Astrocyte (in vitro differentiated cells and primary cell): ENCODE data around the gene CAPG. TPM values are rescaled to one million over a fixed set of nuclear protein-coding genes. Genes with fewer than 3 reads are reported as not detected.

Experiments
- DNase-seq: peaks from one replicate; pipeline ENCODE4 v3.0.0-alpha.2; 2010; ENCODE audit warnings: low read depth
- FAIRE-seq: peaks from 2 replicates; lab custom pipeline; 2011; peaks lifted over from hg19 to GRCh38; lab: Jason Lieb, UNC
- H2AFZ ChIP-seq: 2 replicates; pipeline ENCODE4 v1.6.0; 2012; ENCODE audit warnings: low read depth, low read length, inconsistent platforms
- H3K27ac ChIP-seq: 2 replicates; pipeline ENCODE4 v1.5.1; 2011; ENCODE audit warnings: low read depth, low read length, inconsistent platforms
- H3K27me3 ChIP-seq: 2 replicates; pipeline ENCODE4 v1.6.0; 2011; ENCODE audit warnings: low read length, inconsistent platforms; ENCODE audit not compliant: insufficient read depth
- H3K36me3 ChIP-seq: 2 replicates; pipeline ENCODE4 v1.5.1; 2011; ENCODE audit warnings: low read length, inconsistent platforms; ENCODE audit not compliant: insufficient read depth
- H3K4me1 ChIP-seq: 2 replicates; pipeline ENCODE4 v1.5.1; 2011; ENCODE audit warnings: low read length, inconsistent platforms; ENCODE audit not compliant: insufficient read depth
- H3K4me2 ChIP-seq: 2 replicates; pipeline ENCODE4 v1.6.0; 2012; ENCODE audit warnings: low read length, inconsistent platforms
- H3K4me3 ChIP-seq: 2 replicates; pipeline ENCODE4 v1.5.1; 2011; ENCODE audit warnings: low read depth, mild to moderate bottlenecking, low read length, inconsistent platforms; ENCODE audit not compliant: insufficient read depth
- H3K79me2 ChIP-seq: 2 replicates; pipeline ENCODE4 v1.6.0; 2012; ENCODE audit warnings: mild to moderate bottlenecking, low read length, inconsistent platforms; ENCODE audit not compliant: insufficient read depth
- H3K9ac ChIP-seq: 2 replicates; pipeline ENCODE4 v1.6.0; 2012; ENCODE audit warnings: mild to moderate bottlenecking, low read length, inconsistent platforms
- H3K9me3 ChIP-seq: 2 replicates; pipeline ENCODE4 v1.5.1; 2012; ENCODE audit warnings: low read depth, mild to moderate bottlenecking, low read length, inconsistent platforms; ENCODE audit not compliant: insufficient read depth
- H4K20me1 ChIP-seq: 2 replicates; pipeline ENCODE4 v1.6.0; 2012; ENCODE audit warnings: low read length, inconsistent platforms; ENCODE audit not compliant: insufficient read depth
- H3K27ac Mint-ChIP-seq: one replicate; pipeline ENCODE4 v1.8.0; 2021; ENCODE audit warnings: mild to moderate bottlenecking, mixed read lengths; ENCODE audit not compliant: unreplicated experiment
- H3K27me3 Mint-ChIP-seq: one replicate; pipeline ENCODE4 v1.8.0; 2021; ENCODE audit warnings: low read depth, mixed read lengths; ENCODE audit not compliant: unreplicated experiment
- H3K36me3 Mint-ChIP-seq: one replicate; pipeline ENCODE4 v1.8.0; 2021; ENCODE audit warnings: low read depth, mixed read lengths; ENCODE audit not compliant: unreplicated experiment
- H3K4me1 Mint-ChIP-seq: one replicate; pipeline ENCODE4 v1.8.0; 2021; ENCODE audit warnings: low read depth, mixed read lengths; ENCODE audit not compliant: unreplicated experiment
- H3K4me3 Mint-ChIP-seq: one replicate; pipeline ENCODE4 v1.8.0; 2021; ENCODE audit warnings: mild to moderate bottlenecking, moderate library complexity, mixed read lengths; ENCODE audit not compliant: unreplicated experiment
- H3K9me3 Mint-ChIP-seq: one replicate; pipeline ENCODE4 v1.8.0; 2021; ENCODE audit warnings: mild to moderate bottlenecking, mixed read lengths; ENCODE audit not compliant: unreplicated experiment
- CTCF ChIP-seq: IDR thresholded peaks from 2 replicates; pipeline ENCODE4 v1.5.1; 2011; ENCODE audit warnings: low read depth, mild to moderate bottlenecking, inconsistent platforms, low read length, moderate library complexity; ENCODE audit not compliant: insufficient read depth
- EZH2 ChIP-seq: IDR thresholded peaks from 2 replicates; pipeline ENCODE4 v1.6.1; 2012; ENCODE audit warnings: mild to moderate bottlenecking, low read length, inconsistent platforms; ENCODE audit not compliant: insufficient read depth
- total RNA-seq: library from RNA; stranded (reverse); gene quantifications from 2 replicates; pipeline ENCODE4 v1.2.1, GENCODE V29; 2021

CAPG gene
- total RNA-seq, 1 donor from 2014 or later: 68.2 TPM

DNA sequence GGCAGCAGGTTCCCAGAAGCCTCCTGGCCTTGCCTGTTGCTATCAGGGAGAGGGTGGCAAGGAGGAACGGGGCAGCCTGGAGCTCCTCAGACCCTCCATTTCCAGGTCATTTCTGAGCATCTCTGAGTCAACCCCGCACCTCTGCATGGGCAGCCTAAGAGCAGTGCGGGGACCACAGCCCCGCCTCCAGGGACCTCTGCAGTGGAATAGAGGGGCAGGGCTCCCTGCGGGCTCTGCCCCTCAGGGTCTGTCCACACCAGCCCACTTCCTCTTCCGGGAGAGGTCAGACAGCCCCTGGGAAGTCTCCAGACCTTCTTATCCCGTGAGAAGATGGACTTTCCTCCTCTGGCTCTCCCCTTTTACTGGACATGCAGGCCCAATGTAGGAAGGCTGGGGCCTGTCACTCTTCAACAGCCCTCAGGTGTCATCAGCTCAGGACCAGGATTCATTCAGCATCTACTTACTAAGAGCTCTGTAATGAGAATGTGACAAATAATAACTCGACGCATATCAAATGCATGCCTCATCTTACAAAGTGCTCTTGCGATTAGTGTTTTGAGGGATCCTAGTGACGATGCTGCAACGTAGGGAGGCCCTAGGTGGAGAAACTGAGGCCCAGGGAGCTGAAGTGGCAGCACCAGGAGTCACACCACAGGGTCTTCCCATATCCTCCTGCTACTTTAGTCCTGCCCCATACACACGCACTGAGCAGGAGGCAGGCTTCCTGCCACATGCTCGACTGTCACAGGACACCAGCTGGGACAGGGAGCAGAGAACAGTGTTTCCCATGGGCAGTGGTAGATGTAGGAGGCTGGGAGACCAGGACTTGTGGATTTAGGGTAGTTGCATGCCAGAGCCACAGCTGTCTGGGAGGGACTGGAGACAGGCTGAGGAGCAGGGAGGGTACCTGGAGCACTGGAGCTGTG lies 36.4 kb upstream of the CAPG start:
- Histone ChIP-seq H3K4me2 (no peak overlapping the region), H3K36me3 (no peaks in the 10 kb centered on the region), H2AFZ (no peak overlapping the region), H3K27ac (no peak overlapping the region), H3K9me3 (no peaks in the 10 kb centered on the region), H3K4me1 (no peaks in the 10 kb centered on the region), H3K79me2 (no peaks in the 10 kb centered on the region), H3K27me3 (no peaks in the 10 kb centered on the region), H3K4me3 (no peak overlapping the region), H3K9ac (no peak overlapping the region), H4K20me1 (no peaks in the 10 kb centered on the region)
- H3K4me1 Mint-ChIP-seq: peaks cover 13% of the 10 kb centered on the region
- FAIRE-seq: no peak
- H3K9me3 Mint-ChIP-seq: peaks cover 2% of the 10 kb centered on the region
- H3K27ac Mint-ChIP-seq: peak overlapping the region; percentile 72
- TF ChIP-seq EZH2 (no peak), CTCF (no peak)
- H3K36me3 Mint-ChIP-seq: no peaks in the 10 kb centered on the region
- H3K27me3 Mint-ChIP-seq: peaks cover 17% of the 10 kb centered on the region
- no peak for DNase-seq
- peak overlapping the region; percentile 40 for H3K4me3 Mint-ChIP-seq

DNA sequence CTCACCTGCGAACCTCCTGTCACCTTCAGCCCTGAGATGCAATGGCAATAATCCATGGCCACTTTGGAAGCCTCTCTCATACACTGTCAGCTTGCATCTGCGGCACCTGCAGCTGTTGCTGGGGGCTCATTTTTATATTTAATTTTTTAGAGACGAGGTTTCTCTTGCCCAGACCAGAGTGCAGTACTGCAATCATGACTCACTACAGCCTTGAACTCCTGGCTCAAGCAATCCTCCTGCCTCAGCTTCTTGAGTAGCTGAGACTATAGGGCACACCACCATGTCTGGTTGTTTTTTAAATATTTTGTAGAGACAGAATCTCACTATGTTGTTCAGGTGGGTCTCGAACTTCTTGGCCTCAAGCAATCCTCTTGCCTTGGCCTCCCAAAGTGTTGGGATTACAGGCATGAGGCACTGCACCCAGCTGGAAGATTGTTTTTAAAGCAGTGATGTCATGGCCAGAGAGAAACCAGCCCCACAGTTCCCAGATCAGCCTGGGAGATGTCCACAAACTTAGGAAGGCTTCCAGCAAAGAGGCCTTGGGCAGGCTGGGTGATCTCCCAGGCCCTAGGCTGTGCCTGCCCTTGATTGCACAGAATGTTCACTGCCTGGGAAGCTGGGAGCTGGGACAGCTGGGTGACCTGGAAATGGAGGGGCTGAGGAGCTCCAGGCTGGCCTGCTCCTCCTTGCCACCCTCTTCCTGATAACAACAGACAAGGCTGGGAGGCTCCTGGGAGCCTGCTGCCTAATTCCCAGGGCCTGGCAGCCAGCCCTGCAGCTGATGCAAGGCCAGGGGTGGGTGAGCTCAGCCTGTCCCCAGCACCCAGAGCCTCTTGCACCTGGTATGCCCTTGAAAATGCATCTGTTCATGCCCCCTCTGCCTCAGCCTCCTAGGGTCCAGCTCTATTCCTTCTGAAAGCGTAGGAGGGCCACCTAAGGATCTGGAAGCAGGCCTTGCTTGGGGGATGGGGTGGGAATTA lies 35.4 kb upstream of the CAPG start:
- Histone ChIP-seq H3K4me1 (no peaks in the 10 kb centered on the region), H4K20me1 (no peaks in the 10 kb centered on the region), H3K9ac (no peak overlapping the region), H3K79me2 (no peaks in the 10 kb centered on the region), H3K4me3 (no peak overlapping the region), H2AFZ (no peak overlapping the region), H3K9me3 (no peaks in the 10 kb centered on the region), H3K27ac (no peak overlapping the region), H3K36me3 (no peaks in the 10 kb centered on the region), H3K4me2 (no peak overlapping the region), H3K27me3 (no peaks in the 10 kb centered on the region)
- Mint-ChIP-seq H3K36me3 (no peaks in the 10 kb centered on the region), H3K9me3 (no peaks in the 10 kb centered on the region), H3K4me3 (no peak overlapping the region), H3K27me3 (peaks cover 20% of the 10 kb centered on the region), H3K4me1 (peaks cover 13% of the 10 kb centered on the region), H3K27ac (peak overlapping the region; percentile 72)
- FAIRE-seq: no peak
- TF ChIP-seq CTCF (no peak), EZH2 (no peak)
- peak; percentile 44 for DNase-seq
